ENCODE results near the gene C5orf22. TPM values are rescaled to one million over a fixed set of nuclear protein-coding genes. Genes with fewer than 3 reads are reported as not detected.
"Not testable (repeated sequence)": the region's sequence is repeated elsewhere in the genome, so short reads cannot be mapped to it uniquely, and the experiment has no call there.

C5orf22 gene
- total and polyA plus RNA-seq, 9 donors: 5.1 to 20.8 (median 15.2) TPM

- intact Hi-C loops (cut with DNase I): no loop called here
- DNase-seq: no peak
- Histone ChIP-seq H3K27me3 (no peaks in the 10 kb centered on the region), H3K9me3 (no peaks in the 10 kb centered on the region), H3K4me3 (no peak overlapping the region), H3K4me1 (ENCODE audit: insufficient read depth) (no peaks in the 10 kb centered on the region), H3K36me3 (no peaks in the 10 kb centered on the region), H3K27ac (no peak overlapping the region)
- 60 to 84% (median 68%) methylated on average over 1 of the region's 1 CpG for WGBS, 3 donors
- TF ChIP-seq CTCF (IDR thresholded peaks at IDR 0.05) (no peak), POLR2A (IDR thresholded peaks at IDR 0.05) (no peak), EP300 (IDR thresholded peaks at IDR 0.05) (no peak)
Measured at GRCh38 chr5:31596354-31596753, 64.3 kb downstream of the C5orf22 start.

- WGBS, 3 donors: 86 to 91% (median 86%) methylated on average over 5 of the region's 5 CpGs
- Histone ChIP-seq H3K9me3 (no peaks in the 10 kb centered on the region), H3K4me3 (no peak overlapping the region), H3K4me1 (ENCODE audit: insufficient read depth) (no peaks in the 10 kb centered on the region), H3K36me3 (no peaks in the 10 kb centered on the region), H3K27ac (no peak overlapping the region), H3K27me3 (no peaks in the 10 kb centered on the region)
- DNase-seq: no peak
- TF ChIP-seq EP300 (IDR thresholded peaks at IDR 0.05): no peak
- no peak for TF ChIP-seq CTCF (IDR thresholded peaks at IDR 0.05)
- TF ChIP-seq POLR2A (IDR thresholded peaks at IDR 0.05): no peak
- intact Hi-C loops (cut with DNase I): no loop called here
Measured at GRCh38 chr5:31598640-31599611, 66.8 kb downstream of the C5orf22 start.

- H3K36me3 ChIP-seq; H3K9me3 ChIP-seq; H3K27ac ChIP-seq; H3K27me3 ChIP-seq; DNase-seq; H3K4me1 ChIP-seq (ENCODE audit: insufficient read depth); H3K4me3 ChIP-seq; intact Hi-C loops (cut with DNase I): not testable (repeated sequence)
- 86 to 91% (median 88%) methylated on average over 4 of the region's 4 CpGs for WGBS, 3 donors
Measured at GRCh38 chr5:31602305-31602704, 70.2 kb downstream of the C5orf22 start.

- WGBS, 3 donors: 77 to 80% (median 78%) methylated on average over 2 of the region's 2 CpGs
- TF ChIP-seq EP300 (IDR thresholded peaks at IDR 0.05) (no peak), POLR2A (IDR thresholded peaks at IDR 0.05) (no peak), CTCF (IDR thresholded peaks at IDR 0.05) (no peak)
Measured at GRCh38 chr5:31604240-31604639, 72.1 kb downstream of the C5orf22 start.

GRCh38 chr5:31604644-31605043, 72.5 kb downstream of the C5orf22 start:
- 80 to 86% (median 86%) methylated on average over 2 of the region's 2 CpGs for WGBS, 3 donors
- Histone ChIP-seq H3K27ac (no peak overlapping the region), H3K36me3 (no peaks in the 10 kb centered on the region), H3K4me3 (no peak overlapping the region), H3K4me1 (ENCODE audit: insufficient read depth) (no peaks in the 10 kb centered on the region), H3K9me3 (no peaks in the 10 kb centered on the region), H3K27me3 (no peaks in the 10 kb centered on the region)
- no peak for DNase-seq
- TF ChIP-seq EP300 (IDR thresholded peaks at IDR 0.05): no peak
- no peak for TF ChIP-seq POLR2A (IDR thresholded peaks at IDR 0.05)
- no peak for TF ChIP-seq CTCF (IDR thresholded peaks at IDR 0.05)
- intact Hi-C loops (cut with DNase I): no loop called here

More at GRCh38 chr5:31604240-31604639, 72.1 kb downstream of the C5orf22 start:
- Histone ChIP-seq H3K4me1 (ENCODE audit: insufficient read depth) (no peaks in the 10 kb centered on the region), H3K27ac (no peak overlapping the region), H3K9me3 (no peaks in the 10 kb centered on the region), H3K4me3 (no peak overlapping the region), H3K36me3 (no peaks in the 10 kb centered on the region), H3K27me3 (no peaks in the 10 kb centered on the region)
- intact Hi-C loops (cut with DNase I): no loop called here
- no peak for DNase-seq

Measured in ovary (tissue), 9 donors.